ENCODE data around the gene CAPN10. TPM values are rescaled to one million over a fixed set of nuclear protein-coding genes. Genes with fewer than 3 reads are reported as not detected.

Gene CAPN10
- total RNA-seq, 4 donors from 2014 or later, result 6.8 to 12.2 (median 7.5) TPM

DNA sequence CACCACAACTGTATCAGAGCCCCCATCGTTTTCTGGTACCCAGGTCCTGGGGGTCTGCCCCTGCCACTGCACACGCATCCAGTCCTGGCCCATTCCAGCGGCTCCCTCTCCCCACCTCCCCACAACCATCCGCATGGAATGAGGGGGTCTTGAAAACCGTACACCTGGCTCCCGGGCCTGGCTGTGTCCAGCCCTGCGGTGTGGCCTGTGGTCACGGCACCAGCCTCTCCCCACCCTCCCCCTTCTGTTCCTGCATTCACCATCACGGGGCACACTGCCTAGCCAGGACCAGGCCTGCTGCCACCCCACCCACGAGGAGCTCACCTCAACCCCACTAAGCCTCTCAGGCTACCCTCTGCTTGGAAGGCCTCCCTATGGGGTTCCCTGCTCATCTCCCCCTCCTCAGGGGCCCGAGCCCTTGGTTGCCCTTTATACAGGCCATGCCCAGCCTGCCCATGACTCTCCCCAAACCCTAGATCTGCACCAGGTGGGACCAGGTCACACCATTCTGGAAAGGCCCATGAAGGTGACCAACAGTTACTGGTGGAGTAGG, 50.1 kb downstream of the CAPN10 start:
- H3K36me3 ChIP-seq, result no peaks in the 10 kb centered on the region
- intact Hi-C loops (cut with DNase I; ENCODE audit: low total_unique reads) (no loop called here), in situ Hi-C loops (cut with MboI; ENCODE audit: low sequenced_read_pairs in 4 of 4) (no loop called here)
- no peak for ATAC-seq
- no peak overlapping the region for H3K4me3 ChIP-seq
- H3K27me3 ChIP-seq, result peaks cover 0 to 3% (median 0%) of the 10 kb centered on the region in 3 donors
- TF ChIP-seq, protein P1, sequence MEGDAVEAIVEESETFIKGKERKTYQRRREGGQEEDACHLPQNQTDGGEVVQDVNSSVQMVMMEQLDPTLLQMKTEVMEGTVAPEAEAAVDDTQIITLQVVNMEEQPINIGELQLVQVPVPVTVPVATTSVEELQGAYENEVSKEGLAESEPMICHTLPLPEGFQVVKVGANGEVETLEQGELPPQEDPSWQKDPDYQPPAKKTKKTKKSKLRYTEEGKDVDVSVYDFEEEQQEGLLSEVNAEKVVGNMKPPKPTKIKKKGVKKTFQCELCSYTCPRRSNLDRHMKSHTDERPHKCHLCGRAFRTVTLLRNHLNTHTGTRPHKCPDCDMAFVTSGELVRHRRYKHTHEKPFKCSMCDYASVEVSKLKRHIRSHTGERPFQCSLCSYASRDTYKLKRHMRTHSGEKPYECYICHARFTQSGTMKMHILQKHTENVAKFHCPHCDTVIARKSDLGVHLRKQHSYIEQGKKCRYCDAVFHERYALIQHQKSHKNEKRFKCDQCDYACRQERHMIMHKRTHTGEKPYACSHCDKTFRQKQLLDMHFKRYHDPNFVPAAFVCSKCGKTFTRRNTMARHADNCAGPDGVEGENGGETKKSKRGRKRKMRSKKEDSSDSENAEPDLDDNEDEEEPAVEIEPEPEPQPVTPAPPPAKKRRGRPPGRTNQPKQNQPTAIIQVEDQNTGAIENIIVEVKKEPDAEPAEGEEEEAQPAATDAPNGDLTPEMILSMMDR (IDR thresholded peaks at IDR 0.05 in 4 of 5, conservative IDR thresholded peaks at IDR 0.05 in 1 of 5), result no peak
- no peak for TF ChIP-seq POLR2A (IDR thresholded peaks at IDR 0.05)
- DNase-seq, result no peak
- no peaks in the 10 kb centered on the region for H3K9me3 ChIP-seq
- peaks cover 0 to 15% of the 10 kb centered on the region in 2 donors for H3K4me1 ChIP-seq
- H3K27ac ChIP-seq, result no peak overlapping the region

- Histone ChIP-seq H3K27ac (peak overlapping the region in 3 of 4 donors; percentile 22 to 74 (median 51)), H3K4me3 (no peak overlapping the region), H3K9me3 (no peaks in the 10 kb centered on the region), H3K27me3 (peaks cover 0 to 3% (median 3%) of the 10 kb centered on the region in 3 donors), H3K36me3 (no peaks in the 10 kb centered on the region), H3K4me1 (peaks cover 0 to 15% of the 10 kb centered on the region in 2 donors)
- intact Hi-C loops (cut with DNase I; ENCODE audit: low total_unique reads) (no loop called here), in situ Hi-C loops (cut with MboI; ENCODE audit: low sequenced_read_pairs in 4 of 4) (no loop called here)
- DNase-seq, result no peak
- ATAC-seq, result no peak
- no peak for TF ChIP-seq POLR2A (IDR thresholded peaks at IDR 0.05)
- TF ChIP-seq, protein P1 (IDR thresholded peaks at IDR 0.05 in 4 of 5, conservative IDR thresholded peaks at IDR 0.05 in 1 of 5), result no peak
These were observed 50.8 kb downstream of the CAPN10 start for GRCh38 chr2:240637116-240637900.

DNA sequence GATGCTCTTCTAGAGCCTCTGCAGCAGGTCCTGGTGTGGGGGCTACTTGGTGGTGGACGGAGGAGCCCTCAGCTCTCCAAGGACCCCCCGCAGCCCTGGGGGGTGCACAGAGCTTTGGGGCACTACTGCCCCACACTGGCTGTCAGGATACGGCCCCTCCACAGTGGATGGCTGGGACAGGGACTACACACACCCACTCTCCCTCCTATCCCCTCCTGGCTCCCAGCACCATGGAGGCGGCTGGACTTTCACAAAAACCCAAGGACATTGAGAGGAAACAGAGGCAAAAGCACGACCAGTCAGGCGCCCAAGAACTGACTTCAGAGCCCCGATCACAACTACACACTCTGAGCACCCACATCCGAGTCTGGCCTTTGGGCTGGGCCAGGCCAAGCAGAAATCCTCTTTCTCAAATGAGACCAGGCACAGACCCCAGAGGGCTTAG, 51.4 kb downstream of the CAPN10 start:
- peaks cover 0 to 9% (median 3%) of the 10 kb centered on the region in 3 donors for H3K27me3 ChIP-seq
- H3K36me3 ChIP-seq, result no peaks in the 10 kb centered on the region
- peaks cover 0 to 15% of the 10 kb centered on the region in 2 donors for H3K4me1 ChIP-seq
- no peak for DNase-seq
- TF ChIP-seq POLR2A (IDR thresholded peaks at IDR 0.05), result no peak
- TF ChIP-seq, protein P1 (IDR thresholded peaks at IDR 0.05 in 4 of 5, conservative IDR thresholded peaks at IDR 0.05 in 1 of 5), result no peak
- no peaks in the 10 kb centered on the region for H3K9me3 ChIP-seq
- intact Hi-C loops (cut with DNase I; ENCODE audit: low total_unique reads), result no loop called here
- H3K4me3 ChIP-seq, result no peak overlapping the region
- in situ Hi-C loops (cut with MboI; ENCODE audit: low sequenced_read_pairs in 4 of 4), result no loop called here
- ATAC-seq, result no peak
- peak overlapping the region in 3 of 4 donors; percentile 22 to 74 (median 51) for H3K27ac ChIP-seq

DNA sequence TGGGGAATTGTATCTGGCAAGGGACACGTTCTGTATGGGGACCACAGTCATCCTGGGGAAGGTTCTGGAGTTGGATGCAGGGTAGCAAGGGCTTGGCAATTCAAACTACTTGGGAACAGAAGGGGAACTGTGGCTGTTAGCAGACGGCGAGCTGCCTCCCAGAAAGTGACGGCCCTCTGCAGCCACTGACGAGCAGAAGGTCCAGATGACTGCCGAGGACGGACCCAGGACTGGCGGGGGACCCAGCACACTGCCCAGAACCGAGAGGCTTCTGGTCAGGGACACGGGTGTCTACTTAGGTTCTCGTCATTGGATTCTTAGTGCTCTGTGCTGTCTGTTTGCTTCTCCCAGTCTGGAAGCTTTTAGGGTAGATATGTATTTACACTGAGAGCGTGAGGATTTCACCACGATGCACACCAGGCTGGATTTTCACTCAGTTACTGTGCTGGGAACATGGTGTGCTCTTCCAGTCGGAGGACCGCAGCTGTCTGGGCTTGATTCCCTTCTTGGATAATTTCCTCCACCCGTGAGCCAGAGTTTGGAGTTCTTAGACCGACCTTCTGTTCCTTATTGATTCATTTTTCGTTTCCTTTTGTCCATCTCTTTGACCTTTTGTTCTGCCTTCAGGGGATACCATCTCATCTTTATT, 52.1 kb downstream of the CAPN10 start:
- Histone ChIP-seq H3K36me3 (no peaks in the 10 kb centered on the region), H3K27me3 (peaks cover 0 to 13% (median 5%) of the 10 kb centered on the region in 3 donors), H3K4me1 (peaks cover 0 to 15% of the 10 kb centered on the region in 2 donors), H3K4me3 (peak overlapping the region in 1 of 4 donors; percentile 7), H3K27ac (peak overlapping the region; percentile 39 to 74 (median 58)), H3K9me3 (no peaks in the 10 kb centered on the region)
- intact Hi-C loops (cut with DNase I; ENCODE audit: low total_unique reads), result no loop called here
- DNase-seq (peak; percentile 51 to 61), ATAC-seq (peak; percentile 93 to 98)
- in situ Hi-C loops (cut with MboI; ENCODE audit: low sequenced_read_pairs in 4 of 4), result no loop called here
- TF ChIP-seq POLR2A (IDR thresholded peaks at IDR 0.05), result no peak
- TF ChIP-seq, protein P1 (IDR thresholded peaks at IDR 0.05 in 4 of 5, conservative IDR thresholded peaks at IDR 0.05 in 1 of 5), result no peak
